ENCODE results near the gene LRRK1.

The LRRK1 gene

DNA sequence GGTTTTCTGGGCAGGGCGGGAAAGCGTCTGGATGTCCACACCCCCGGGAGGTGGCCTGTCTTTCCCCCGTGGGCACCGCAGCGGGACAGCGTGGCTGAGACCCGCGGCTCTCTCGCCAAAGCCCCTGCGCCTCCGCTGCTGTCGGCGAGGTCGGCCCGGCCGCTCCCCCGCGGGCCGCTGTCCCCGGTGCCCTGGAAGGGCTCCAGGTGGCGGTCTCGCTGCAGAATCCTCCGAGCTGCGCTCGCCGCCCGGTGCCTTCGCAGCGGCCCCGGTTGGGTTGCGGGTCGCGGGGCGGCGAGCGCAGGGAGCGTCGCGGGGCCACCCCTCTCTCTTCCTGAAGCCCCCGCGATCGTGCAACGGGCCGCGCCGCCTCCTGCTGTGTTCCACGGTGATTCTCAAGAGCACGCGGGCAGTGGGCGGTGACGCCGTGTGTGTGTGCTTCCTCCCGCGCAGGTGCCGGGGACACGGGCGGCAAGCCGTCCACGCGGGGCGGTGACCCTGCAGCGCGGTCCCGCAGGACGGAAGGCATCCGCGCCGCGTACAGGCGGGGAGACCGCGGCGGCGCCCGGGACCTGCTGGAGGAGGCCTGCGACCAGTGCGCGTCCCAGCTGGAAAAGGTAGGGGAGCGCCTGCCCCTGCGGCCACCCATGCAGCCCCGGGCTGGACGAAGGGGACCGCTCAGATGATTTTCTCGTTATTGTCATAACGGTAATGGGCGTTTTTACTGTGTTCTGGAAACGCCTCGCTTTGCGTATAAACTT lies 54.4 kb downstream of the LRRK1 start:
- DNase-seq (ENCODE audit: low spot score): no peak

DNA sequence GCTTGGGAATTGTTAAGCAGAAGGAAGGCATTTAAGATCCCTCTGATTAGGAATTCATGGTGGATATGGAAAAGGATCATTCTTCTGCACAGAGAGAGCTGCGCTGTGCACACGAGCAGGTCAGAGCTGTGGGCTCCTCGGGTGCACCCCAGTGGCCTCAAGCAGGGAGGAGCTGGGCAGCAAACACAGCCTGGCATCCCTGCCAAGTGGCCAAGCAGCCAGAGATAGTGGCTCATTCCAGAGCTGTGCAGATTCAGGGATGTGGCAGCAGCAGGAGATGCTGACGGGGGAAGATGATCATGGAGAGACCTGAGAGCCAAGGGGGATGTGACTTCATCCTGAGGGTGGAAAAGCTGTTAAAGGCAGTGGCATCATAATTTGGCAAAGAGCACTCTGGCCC lies 55.9 kb downstream of the LRRK1 start:
- no peak for DNase-seq (ENCODE audit: low spot score)

DNA sequence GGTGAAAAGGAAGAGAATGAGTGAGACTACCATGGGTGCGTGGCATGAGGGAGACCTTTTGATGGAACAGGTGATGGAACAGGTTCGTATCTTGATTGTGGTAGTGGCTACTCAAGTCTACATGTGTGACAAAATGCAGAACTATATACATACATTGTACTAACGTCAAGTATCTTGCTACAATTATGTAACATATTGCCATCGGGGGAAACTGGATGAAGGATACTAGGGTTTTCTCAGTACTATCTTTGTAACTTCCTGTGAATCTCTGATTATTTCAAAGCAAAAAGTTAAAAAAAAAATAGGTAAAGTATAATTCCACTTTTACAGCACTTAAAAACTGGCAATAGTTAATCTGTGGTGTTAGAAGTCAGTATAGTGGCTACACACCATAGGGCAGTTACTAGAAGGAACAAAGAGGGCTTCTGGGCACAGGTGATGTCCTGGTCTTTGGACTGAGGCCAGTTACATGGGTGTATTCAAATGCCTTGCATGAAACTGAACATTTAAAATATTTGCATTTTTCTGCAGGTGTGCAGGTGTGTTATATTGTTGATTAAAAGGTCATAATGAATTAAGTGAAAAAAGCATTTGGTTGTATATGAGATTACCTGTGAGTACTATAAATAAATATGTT lies 61.4 kb downstream of the LRRK1 start:
- no peak for DNase-seq (ENCODE audit: low spot score)

DNA sequence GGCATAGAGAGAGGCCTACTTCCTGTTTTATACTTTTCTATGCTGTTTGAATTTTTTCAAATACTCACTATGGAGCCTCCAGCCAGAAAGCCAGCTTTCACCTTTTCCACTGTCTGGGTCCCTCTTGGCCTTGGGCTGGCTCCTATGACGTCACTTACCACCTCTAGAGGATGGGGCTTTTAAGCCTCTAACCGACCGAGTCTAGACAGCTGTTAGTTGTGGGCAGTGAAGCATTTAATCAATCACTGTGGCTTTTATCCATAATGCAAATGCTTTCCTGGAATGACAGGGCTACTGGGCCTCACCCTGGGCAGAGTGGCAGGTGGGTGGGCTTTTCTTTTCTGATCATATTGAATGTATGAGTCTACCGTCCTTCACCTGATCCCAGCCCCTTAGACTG lies 61.9 kb downstream of the LRRK1 start:
- no peak for DNase-seq (ENCODE audit: low spot score)

DNA sequence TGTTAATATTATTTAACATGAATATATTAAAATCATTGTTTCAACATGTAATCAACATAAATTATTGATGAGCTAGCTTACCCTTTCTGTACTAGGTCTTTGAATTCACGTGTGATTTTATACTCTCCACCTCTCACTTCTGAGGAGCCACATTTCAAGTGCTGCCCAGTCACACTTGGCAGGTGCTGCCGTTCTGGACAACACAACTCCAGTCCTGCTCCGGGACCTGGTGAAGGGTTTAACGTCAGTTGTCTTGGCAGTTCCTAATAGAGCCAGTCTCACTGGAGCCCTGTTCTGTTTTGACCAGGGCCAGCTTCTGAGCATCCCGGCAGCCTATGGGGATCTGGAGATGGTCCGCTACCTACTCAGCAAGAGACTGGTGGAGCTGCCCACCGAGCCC lies 64.1 kb downstream of the LRRK1 start:
- DNase-seq (ENCODE audit: low spot score): no peak

DNA sequence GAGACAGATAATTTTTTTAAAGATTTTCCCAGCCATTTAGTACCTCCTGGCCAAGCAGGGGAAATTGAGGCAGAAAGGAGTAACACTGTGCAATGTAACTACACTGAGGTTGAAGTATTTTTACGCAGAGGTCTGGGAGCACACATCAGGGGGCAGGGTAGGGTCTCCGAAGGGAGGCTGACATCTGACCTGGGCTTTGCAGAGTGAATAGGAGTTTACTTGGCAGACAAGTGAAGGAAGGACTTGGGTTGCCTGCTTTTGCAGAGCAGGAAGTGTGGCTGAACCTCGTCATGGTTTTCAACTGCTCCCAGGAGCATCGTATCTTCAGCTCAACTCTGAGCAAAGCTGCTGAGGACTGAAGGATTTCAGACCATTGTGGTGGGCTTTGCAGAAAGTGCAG lies 66.2 kb downstream of the LRRK1 start:
- no peak for DNase-seq (ENCODE audit: low spot score)

DNA sequence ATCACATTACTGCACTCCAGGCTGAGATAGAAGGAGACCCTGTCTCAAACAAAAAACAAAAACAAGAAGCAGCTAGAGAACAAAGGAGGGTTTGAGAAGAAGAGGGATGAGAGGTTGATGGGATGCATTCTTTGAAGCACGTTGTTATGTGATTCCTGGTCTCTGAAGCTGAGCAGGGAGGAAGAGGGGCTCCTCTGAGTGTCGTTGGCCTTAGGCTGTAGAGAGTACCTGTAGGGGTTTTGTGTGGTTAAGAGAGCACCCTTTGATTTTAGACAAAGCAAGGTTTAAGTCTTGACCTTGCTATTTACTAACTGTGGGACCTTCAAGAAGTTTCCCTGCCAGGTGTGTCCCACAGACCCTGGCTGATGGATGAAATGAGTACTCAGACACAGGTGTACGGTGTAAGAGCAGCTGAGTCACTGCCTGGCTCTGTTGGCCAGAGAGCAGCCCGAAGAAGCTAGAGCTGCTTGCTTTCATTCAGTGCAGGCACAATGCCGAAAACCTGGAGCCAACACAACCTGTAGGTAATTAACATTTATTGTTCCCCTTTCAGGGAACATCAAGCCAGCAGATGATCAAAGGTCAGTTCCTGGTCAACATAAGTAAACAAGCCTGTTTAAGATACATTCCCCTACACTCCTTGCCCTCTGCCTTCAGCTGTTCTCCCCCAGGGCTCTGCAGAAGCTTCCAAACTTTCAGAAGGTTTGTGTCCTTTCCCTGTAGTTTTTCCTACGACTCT lies 67.2 kb downstream of the LRRK1 start:
- DNase-seq (ENCODE audit: low spot score): no peak

DNA sequence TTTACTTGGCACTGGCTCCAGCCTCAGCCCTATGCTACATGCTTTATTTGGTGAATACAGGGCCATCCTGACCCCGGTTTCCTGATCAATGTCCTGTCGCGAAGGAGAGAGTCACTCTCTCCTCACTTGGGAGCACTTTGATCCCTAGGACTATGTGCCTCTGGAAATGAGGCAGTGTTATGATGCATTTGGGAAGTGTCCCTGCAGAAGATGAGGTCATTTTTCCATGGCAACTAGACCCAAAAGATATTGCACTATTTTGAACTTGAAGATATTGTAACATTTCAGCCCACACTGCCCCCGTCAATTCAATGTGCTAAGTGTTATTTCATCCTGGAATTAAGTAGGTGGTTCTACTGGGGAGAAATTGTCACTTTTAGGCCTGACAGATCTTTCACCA lies 68.0 kb downstream of the LRRK1 start:
- DNase-seq (ENCODE audit: low spot score): peak; percentile 21

DNA sequence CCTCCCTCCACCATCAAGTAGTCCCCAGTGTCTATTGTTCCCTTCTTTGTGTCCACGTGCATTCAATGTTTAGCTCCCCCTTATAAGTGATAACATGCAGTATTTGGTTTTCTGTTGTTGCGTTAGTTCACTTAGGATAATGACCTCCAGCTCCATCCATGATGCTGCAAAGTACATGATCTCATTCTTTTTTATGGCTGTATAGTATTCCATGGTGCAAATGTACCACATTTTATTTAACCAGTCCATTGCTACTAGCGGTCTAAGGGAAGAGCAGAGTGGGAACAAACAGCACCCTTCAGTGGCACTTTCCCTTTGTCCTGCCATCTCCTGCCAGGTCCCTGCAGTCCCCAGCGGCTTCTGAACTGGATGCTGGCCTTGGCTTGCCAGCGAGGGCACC lies 69.1 kb downstream of the LRRK1 start:
- DNase-seq (ENCODE audit: low spot score): no peak

DNA sequence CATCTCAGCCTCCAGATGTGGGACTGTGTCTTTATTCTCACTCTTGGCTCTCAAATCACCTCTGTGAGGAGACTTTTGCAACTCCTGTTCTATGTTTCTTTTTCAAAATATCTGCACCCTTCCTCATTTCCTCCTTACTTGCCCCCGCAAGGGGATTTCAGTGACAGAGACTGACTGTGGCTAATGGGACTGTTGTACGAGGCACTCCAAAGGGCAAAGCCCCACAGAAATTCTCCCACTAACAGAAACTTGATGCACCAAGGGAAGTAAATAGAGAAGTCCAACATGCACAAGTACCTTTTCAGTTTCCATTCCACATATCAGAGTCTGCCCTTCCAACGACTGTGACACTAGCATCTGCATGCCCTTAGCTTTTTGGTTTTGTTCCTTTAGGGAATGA lies 69.7 kb downstream of the LRRK1 start:
- no peak for DNase-seq (ENCODE audit: low spot score)

DNA sequence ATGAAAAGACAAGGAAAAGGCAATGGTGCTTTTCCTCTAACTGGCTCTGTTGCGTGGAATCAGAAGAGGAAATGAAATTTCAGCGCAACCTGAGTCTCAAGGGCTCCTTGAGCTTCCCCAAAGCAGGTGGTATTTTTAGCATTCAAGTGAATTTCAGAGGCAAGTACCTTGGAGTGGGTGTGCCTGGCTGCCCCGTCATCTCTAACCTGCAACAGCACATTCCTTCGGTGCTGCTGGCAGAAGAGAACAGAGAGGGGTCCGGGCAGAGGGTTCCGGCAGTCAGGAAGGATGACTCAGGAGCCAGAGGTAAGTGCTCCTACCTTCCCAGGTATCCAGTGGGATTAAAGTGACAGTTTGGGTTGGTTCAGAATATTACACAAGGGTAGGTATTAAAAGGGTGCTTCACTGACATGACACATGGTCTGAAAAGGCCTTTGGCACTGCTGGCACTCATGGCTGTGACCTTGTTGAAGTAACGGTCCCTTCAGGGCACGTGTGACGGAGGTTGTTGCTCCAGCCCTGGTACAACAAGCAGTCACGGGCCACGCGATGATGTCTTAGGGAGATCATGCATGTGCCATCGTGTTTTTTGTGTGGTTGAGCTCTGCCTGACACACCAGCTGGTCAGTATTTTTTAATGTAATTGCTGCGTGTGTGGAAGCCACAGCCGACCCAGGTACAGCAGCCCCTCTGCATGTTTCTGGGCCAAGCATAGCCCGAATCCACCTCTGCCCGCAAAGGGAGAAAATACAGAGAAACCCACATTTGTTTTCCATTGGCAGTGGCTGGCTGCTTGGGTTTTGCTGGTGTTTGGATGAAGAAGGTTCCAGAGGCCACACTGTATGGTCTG lies 75.7 kb downstream of the LRRK1 start:
- DNase-seq (ENCODE audit: low spot score): no peak

DNA sequence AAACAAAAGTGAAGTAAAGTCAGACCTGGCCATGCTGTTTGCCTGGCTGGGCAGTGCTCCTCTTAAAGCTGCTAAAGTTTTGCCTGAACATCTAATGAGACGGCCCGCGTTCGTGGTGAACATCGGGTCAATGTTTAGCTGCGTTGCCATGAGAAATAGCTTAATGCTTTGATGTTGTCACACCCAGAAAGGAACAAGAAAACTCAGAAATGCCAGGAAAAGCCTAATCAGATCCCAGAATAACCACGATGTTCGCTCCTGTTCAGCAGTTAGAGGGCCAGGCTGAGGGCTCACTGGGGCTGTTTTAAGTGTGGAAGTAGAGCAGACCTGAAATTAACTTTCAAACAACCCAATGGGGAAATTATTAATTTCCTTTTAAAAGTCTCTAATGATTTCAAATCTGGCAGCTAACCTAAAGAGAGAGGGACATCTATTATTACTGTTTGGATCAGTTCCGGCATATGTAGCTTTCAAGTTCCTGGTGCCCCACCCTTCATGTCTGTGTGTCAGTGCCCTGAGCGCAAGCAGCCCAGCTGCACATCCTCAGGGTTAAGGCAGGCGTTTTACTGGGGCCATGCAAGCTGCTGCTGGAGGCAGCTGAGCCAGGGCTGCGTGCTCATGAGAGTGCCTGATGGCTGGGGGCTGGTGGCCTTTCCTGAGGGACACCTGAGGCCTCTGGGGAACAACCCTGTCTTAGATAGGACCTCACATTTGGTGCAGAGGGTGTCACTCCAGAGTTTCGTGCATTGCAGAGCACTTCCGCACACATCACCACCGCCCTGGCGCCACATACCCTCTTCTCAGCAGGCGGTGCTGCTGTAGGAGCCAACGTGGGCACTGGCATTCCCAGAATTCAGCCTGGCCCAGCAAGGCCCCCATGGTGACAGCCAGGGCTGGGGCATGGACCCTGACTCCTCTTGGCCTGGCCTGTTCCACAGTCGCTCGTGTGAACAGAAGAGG lies 76.6 kb downstream of the LRRK1 start:
- no peak for DNase-seq (ENCODE audit: low spot score)

DNA sequence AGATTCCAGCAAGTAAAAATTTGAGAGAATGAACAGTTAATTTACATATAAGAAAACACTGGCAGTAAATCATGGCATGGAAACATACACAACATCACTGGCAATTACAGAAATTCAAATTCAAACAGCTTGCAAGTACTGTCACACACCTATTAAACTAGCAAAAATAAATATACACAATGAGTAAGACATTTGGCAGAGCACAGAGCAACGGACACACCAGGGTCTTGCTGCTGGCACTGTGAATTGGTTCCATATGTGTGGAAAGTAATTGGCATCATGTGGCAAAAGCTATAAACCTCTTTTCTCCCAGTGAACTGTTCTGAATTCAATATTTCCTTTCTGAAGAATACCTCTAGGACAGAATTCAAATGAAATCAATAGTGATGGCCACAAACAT lies 78.3 kb downstream of the LRRK1 start:
- DNase-seq (ENCODE audit: low spot score): peak; percentile 65

DNA sequence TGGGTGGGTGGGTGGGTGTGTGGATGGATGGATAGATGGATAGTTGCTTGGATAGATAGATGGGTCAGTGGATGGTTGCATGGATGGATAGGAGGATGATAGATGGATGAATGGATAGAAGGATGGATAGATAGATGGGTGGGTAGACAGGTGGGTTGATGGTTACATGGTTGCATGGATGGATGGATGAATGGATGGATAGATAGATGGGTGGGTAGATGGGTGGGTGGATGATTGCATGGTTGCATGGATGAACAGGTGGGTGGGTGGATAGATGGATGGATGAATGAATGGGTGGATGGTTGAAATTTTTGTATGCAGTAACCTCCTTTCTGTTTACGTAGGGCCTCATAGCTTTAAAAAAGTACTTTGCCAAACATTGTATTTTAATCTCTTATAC lies 79.5 kb downstream of the LRRK1 start:
- no peak for DNase-seq (ENCODE audit: low spot score)

DNA sequence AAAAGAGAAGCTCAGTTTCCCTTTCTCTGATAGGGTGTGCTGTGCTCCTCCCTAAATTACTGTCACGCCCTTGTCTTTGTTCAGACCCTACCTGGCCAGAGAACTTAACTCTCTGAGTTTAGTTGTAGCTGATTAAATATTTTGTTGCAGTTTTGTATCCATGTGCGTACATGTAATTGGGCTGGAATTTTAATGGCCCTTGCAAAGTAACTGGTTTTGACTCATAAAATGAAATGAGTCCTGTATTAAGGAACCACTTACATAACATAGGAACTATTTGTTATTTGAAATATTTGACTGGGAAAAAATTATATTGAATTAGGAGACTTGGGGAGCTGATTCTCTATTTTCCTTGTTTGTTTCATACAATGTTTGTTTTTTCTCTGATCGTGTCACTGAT lies 80.2 kb downstream of the LRRK1 start:
- peak; percentile 60 for DNase-seq (ENCODE audit: low spot score)

DNA sequence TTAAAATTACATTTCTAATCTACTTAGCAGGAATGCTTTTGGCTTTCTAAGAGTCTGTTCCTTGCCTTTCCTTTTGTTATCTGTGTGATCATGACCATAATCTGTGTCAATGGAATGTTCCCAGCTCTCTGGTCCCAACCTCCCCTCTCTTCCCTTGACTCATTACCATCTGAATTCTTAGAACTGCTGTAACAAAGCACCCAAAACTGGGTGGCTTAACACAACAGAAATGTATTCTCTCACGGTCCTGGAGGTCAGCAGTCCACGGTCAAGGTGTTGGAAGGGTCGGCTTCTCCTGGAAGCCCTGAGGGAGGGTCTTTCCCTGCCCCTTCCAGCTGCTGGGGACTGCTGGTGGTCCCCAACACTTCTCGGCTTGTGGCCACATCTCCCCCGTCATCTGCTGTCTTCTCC lies 81.1 kb downstream of the LRRK1 start:
- DNase-seq (ENCODE audit: low spot score): peak; percentile 62

DNA sequence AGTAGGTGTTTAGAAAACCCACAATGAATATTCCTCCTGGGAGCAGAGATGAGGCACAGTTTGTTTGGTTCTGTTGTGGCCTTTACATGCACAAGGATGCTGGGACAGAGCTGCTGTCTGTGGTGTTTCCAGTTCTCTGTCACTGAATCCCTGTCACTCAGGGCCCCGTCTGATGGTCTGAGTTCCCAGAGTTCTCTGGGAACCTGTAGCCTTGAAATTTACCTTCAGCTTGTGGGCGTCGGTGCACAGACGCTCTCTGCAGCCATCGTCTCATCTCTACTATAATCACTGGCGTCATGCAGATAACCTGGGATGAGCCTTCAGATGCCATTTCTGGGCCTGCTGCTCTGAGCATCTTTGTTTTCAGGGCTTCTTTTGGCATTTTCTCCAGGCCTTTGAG lies 81.9 kb downstream of the LRRK1 start:
- no peak for DNase-seq (ENCODE audit: low spot score)

DNA sequence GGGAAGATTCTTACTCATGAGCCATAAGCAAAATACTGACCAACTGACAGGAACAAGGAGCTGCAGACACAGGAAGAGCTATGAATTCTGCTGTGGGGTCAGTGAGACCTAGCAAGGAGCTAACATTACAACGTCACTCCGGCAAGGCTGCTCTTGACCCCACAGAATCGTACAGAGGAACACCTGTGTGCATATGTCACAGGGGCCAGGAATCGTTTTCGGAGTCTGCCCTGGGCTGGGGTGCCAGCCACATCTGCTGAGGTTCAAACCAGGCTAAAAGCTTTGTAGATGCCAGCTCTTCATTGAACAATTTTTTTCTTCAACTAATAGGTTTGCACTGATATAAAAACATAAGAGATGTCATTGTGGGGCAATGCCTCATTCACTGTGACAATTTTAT lies 82.6 kb downstream of the LRRK1 start:
- DNase-seq (ENCODE audit: low spot score): no peak

DNA sequence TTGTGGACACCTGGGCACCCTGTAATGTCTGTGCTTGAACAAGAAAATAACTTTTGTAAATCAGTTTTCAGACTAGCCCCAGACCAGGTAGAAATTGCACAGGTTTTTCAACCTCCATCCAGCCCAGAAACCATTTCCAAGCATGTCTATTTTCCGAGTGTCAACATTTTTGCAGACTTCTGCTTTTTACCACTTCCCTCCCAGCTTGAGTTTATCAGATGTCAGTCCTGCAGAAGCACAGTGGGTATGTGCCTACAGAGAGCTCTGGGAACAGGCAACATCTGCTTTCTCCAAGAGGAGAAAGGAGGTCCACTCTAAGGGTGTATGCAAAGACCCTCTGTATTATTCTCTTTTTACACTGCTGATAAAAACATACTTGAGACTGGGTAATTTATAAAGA lies 83.9 kb downstream of the LRRK1 start:
- no peak for DNase-seq (ENCODE audit: low spot score)

DNA sequence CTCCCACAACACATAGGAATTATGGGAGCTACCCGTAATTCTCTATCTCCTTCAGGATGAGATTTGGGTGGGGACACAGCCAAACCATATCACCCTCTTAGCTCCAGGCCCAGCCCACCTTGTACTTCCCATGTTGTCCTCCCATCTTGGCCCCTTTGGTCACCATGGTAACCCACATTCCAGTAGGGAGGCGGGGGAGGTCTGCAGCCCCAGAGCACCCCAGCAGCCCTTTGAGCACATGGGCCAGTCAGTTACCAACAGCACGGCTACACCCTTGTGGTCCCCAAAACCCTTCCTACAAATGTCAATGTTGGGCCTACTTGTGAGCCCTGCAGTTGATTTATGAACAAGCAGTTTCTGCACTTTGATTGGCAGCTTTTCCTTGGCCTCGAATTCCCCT lies 84.5 kb downstream of the LRRK1 start:
- no peak for DNase-seq (ENCODE audit: low spot score)

DNA sequence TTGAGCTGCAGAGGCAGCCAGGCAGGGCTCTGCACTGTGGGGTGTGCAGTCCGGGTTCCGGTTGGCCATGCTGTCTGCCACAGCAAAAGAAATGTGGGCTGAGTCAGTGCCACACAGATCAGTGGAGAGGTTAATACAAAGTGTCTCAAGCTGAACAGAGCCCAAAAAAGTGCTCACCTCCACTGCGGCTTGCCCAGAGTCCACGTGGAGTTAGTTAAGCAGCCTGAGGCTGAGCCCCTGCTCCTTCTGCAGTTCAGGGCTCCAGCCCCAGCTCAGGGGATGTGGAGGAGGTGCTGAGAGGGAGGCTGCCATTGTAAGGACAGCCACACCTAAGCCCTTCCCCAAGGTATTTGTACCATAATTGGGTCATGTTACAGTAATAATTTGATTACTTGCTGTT lies 85.3 kb downstream of the LRRK1 start:
- no peak for DNase-seq (ENCODE audit: low spot score)
